Left lung (tissue), 10 donors: ENCODE data around the gene ABCA7. TPM values are rescaled to one million over a fixed set of nuclear protein-coding genes. Genes with fewer than 3 reads are reported as not detected.
A peak's percentile ranks its signal among the peaks of the same experiment; 100 is the strongest.

Source experiments
- ATAC-seq: fragments of 200-7000 bp; cut with Tn5 transposase; one replicate; pipeline ENCODE4 v1.9.1; 2020; ENCODE audit warnings: moderate library complexity
- DNase-seq, 4 donors: peaks; one replicate each; pipeline ENCODE4 v3.0.0-alpha.2; 2013 to 2020
- H3K27ac ChIP-seq, 2 donors: fragments of 200-600 bp; sonication (generic) in 1 of 2; one replicate each; pipeline versions ENCODE4 v1.5.0 to v1.8.0; 2020 to 2021
- H3K27me3 ChIP-seq, 2 donors: fragments of 200-600 bp; sonication (generic) in 1 of 2; one replicate each; pipeline versions ENCODE4 v1.5.0 to v1.8.0; 2020 to 2021
- H3K36me3 ChIP-seq, 2 donors: fragments of 200-600 bp; sonication (generic) in 1 of 2; one replicate each; pipeline versions ENCODE4 v1.5.0 to v1.8.0; 2020 to 2021
- H3K4me1 ChIP-seq, 2 donors: fragments of 200-600 bp; one replicate each; pipeline ENCODE4 v1.8.0; 2021
- H3K4me3 ChIP-seq, 2 donors: fragments of 200-600 bp; sonication (generic) in 1 of 2; one replicate each; pipeline versions ENCODE4 v1.5.0 to v1.8.0; 2020 to 2021; ENCODE audit warnings: mild to moderate bottlenecking in 1 of 2
- H3K9me3 ChIP-seq, 2 donors: fragments of 200-600 bp; sonication (generic) in 1 of 2; one replicate each; pipeline versions ENCODE4 v1.5.0 to v1.8.0; 2020 to 2021
- CTCF ChIP-seq, 2 donors: fragments of 200-600 bp; sonication (generic) in 1 of 2; IDR thresholded peaks; one replicate each; pipeline versions ENCODE4 v1.5.0 to v1.8.0; 2021; ENCODE audit warnings: antibody characterized with exemption in 2 of 2
- intact Hi-C, 2 donors: fragments of 100-400 bp; cut with DNase I; formaldehyde crosslinking; loops; one replicate each; pipeline versions ENCODE4 v1.11.2 to v1.14.2; 2022
- polyA plus RNA-seq, 6 donors: library from polyadenylated mRNA; unstranded; fragments of 120-200 nt; gene quantifications; one replicate each; pipeline ENCODE4 v1.2.1, GENCODE V29; 2013; ENCODE audit not compliant: insufficient read length in 6 of 6
- total RNA-seq, 2 donors: library from RNA; stranded (reverse); fragmentation: NEBNext Ultra II Directional; extraction: Animal tissue kit (Norgen Biotek cat#: 25700); gene quantifications; one replicate each; pipeline ENCODE4 v1.2.1, GENCODE V29; 2021
- donor health status: DM: no; HTN: yes; CAD: no.
- donor health status: DM: no; HTN: no; CAD: no.

The ABCA7 gene
- total and polyA plus RNA-seq, 8 donors, result 3.3 to 52.2 (median 4.9) TPM

- Histone ChIP-seq H3K27ac (no peak overlapping the region), H3K36me3 (peaks cover 0 to 50% of the 10 kb centered on the region in 2 donors), H3K27me3 (no peaks in the 10 kb centered on the region), H3K4me1 (no peaks in the 10 kb centered on the region), H3K4me3 (no peak overlapping the region), H3K9me3 (peaks cover 0 to 23% of the 10 kb centered on the region in 2 donors)
- ATAC-seq (no peak), DNase-seq (peak in 1 of 4 donors; percentile 58)
- intact Hi-C loops, result no loop called here
- TF ChIP-seq CTCF (IDR thresholded peaks at IDR 0.05), result no peak
These were observed 13.5 kb downstream of the ABCA7 start for GRCh38 chr19:1053176-1054101.

GRCh38 chr19:1054102-1055027 lies 14.5 kb downstream of the ABCA7 start:
- H3K36me3 ChIP-seq, result peaks cover 0 to 56% of the 10 kb centered on the region in 2 donors
- no peaks in the 10 kb centered on the region for H3K27me3 ChIP-seq
- no peaks in the 10 kb centered on the region for H3K4me1 ChIP-seq
- peaks cover 0 to 31% of the 10 kb centered on the region in 2 donors for H3K9me3 ChIP-seq
- intact Hi-C loops, result no loop called here
- no peak for TF ChIP-seq CTCF (IDR thresholded peaks at IDR 0.05)
- DNase-seq (peak in 1 of 4 donors; percentile 61), ATAC-seq (no peak)
- no peak overlapping the region for H3K27ac ChIP-seq
- H3K4me3 ChIP-seq, result no peak overlapping the region

- no peak overlapping the region for H3K27ac ChIP-seq
- H3K4me1 ChIP-seq, result no peaks in the 10 kb centered on the region
- H3K4me3 ChIP-seq, result no peak overlapping the region
- intact Hi-C loops, result no loop called here
- ATAC-seq (no peak), DNase-seq (peak in 1 of 4 donors; percentile 61)
- no peaks in the 10 kb centered on the region for H3K27me3 ChIP-seq
- no peak for TF ChIP-seq CTCF (IDR thresholded peaks at IDR 0.05)
- H3K9me3 ChIP-seq, result peaks cover 0 to 31% of the 10 kb centered on the region in 2 donors
- peaks cover 0 to 61% of the 10 kb centered on the region in 2 donors for H3K36me3 ChIP-seq
These were observed 15.1 kb downstream of the ABCA7 start for GRCh38 chr19:1055028-1055425.

- peaks cover 0 to 31% of the 10 kb centered on the region in 2 donors for H3K9me3 ChIP-seq
- TF ChIP-seq CTCF (IDR thresholded peaks at IDR 0.05), result no peak
These were observed 16.1 kb downstream of the ABCA7 start for GRCh38 chr19:1055886-1056620.

More at GRCh38 chr19:1055886-1056620, 16.1 kb downstream of the ABCA7 start:
- ATAC-seq, result no peak
- Histone ChIP-seq H3K27me3 (no peaks in the 10 kb centered on the region), H3K27ac (no peak overlapping the region), H3K4me3 (no peak overlapping the region), H3K4me1 (no peaks in the 10 kb centered on the region), H3K36me3 (peaks cover 0 to 61% of the 10 kb centered on the region in 2 donors)
- DNase-seq, result no peak
- intact Hi-C loops, result no loop called here
